HEK293T (cell line): ENCODE data around the gene CHTF18.

ENCODE experiments used
- ARNT ChIP-seq: fragments of 450-650 bp; IDR thresholded peaks from 2 replicates; pipeline ENCODE4 v1.6.1; 2017; ENCODE audit warnings: mild to moderate bottlenecking
- BHLHE40 ChIP-seq: fragments of 450-650 bp; IDR thresholded peaks from 2 replicates; pipeline ENCODE4 v1.6.1; 2016; ENCODE audit warnings: mild to moderate bottlenecking, moderate library complexity, borderline replicate concordance

DNA sequence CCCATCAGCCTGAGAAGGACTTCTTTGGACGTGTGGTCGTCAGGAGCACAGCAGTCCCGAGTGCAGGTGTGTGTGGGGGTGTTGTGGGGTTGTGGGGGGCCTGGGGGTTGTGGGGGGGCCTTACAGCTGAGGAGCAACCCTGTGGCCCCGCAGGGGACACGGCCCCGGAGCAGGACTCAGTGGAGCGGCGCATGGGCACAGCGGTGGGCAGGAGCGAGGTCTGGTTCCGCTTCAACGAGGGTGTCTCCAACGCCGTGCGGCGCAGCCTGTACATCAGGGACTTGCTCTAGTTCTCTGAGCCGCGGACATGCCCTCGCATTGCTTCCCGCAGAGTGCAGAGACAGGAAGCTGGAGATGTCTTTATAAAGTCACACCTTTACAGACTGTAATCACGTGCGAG is 9.3 kb downstream of the CHTF18 start:
- TF ChIP-seq ARNT = no peak
- TF ChIP-seq BHLHE40 = no peak
